HCT116 (cell line): ENCODE data around the gene NRGN.

Experiments
- CBX3 ChIP-seq: IDR thresholded peaks from 2 replicates; pipeline ENCODE4 v1.6.1; 2012; ENCODE audit warnings: low read depth
- EGR1 ChIP-seq: IDR thresholded peaks from 2 replicates; pipeline ENCODE4 v1.6.1; 2012; ENCODE audit warnings: low read depth
- POLR2A ChIP-seq: IDR thresholded peaks from 2 replicates; pipeline ENCODE4 v1.7.0; 2011; ENCODE audit warnings: borderline replicate concordance; ENCODE audit not compliant: insufficient read depth, insufficient read length; ENCODE audit errors: extremely low read depth
- POLR2AphosphoS5 ChIP-seq: IDR thresholded peaks from 2 replicates; pipeline ENCODE4 v1.6.1; 2011; ENCODE audit warnings: mild to moderate bottlenecking, low read depth, low read length, moderate library complexity
- RAD21 ChIP-seq: IDR thresholded peaks from 2 replicates; pipeline ENCODE4 v1.6.1; 2012; ENCODE audit warnings: low read depth, mild to moderate bottlenecking
- SIN3A ChIP-seq: IDR thresholded peaks from 2 replicates; pipeline ENCODE4 v1.6.1; 2012; ENCODE audit warnings: low read depth
- TF ChIP-seq, protein P1 (sequence below): IDR thresholded peaks from 2 replicates; pipeline ENCODE4 v1.6.1; 2012
- TF ChIP-seq, protein P2 (sequence below): IDR thresholded peaks from 2 replicates; pipeline ENCODE4 v1.6.1; 2012; ENCODE audit warnings: low read depth
- TF ChIP-seq, protein P3 (sequence below): IDR thresholded peaks from 2 replicates; pipeline ENCODE4 v1.6.1; 2011; ENCODE audit warnings: mild to moderate bottlenecking, low read length, moderate library complexity; ENCODE audit not compliant: insufficient replicate concordance; ENCODE audit errors: extremely low read depth
- TF ChIP-seq, protein P4 (sequence below), 3 experiments: fragments of 200-600 bp in 1 of 3; sonication (generic) in 1 of 3; IDR thresholded peaks in 2 of 3; conservative IDR thresholded peaks in 1 of 3; 2 replicates each; pipeline ENCODE4 v1.5.1; 2012 to 2017; ENCODE audit warnings: low read depth in 2 of 3, low read length in 2 of 3, antibody characterized with exemption in 1 of 3, borderline replicate concordance in 1 of 3, control low read depth in 1 of 3, mild to moderate bottlenecking in 1 of 3, mixed read lengths in 1 of 3, mixed run types in 1 of 3, moderate library complexity in 1 of 3; ENCODE audit not compliant: insufficient read depth in 1 of 3
- TF ChIP-seq, protein P5 (sequence below): IDR thresholded peaks from 2 replicates; pipeline ENCODE4 v1.6.1; 2012

DNA sequence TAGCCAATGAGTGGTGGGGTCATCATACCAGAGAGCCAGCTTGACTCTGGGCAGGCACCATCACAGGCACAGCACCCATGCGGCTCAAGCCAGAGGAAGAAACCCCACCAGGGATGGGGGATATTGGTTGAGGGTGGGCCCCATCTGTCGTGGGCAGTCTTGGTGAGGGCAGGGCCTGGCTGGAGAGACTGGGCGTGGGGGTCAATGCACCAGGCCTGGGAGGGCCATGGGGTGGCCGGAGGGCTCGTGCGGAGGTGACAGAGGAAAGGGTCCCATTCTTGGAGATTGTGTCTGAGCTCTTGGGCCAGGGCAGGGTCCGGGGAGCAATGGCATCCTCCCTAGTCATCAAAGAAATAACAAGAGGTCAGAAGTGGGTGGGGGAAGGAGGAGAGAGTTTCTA is 13.9 kb downstream of the NRGN start:
- TF ChIP-seq EGR1 (no peak), RAD21 (no peak), POLR2A (no peak), POLR2AphosphoS5 (no peak), CBX3 (no peak), SIN3A (no peak)
- TF ChIP-seq, protein P1, sequence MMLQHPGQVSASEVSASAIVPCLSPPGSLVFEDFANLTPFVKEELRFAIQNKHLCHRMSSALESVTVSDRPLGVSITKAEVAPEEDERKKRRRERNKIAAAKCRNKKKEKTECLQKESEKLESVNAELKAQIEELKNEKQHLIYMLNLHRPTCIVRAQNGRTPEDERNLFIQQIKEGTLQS: no peak
- TF ChIP-seq, protein P2, sequence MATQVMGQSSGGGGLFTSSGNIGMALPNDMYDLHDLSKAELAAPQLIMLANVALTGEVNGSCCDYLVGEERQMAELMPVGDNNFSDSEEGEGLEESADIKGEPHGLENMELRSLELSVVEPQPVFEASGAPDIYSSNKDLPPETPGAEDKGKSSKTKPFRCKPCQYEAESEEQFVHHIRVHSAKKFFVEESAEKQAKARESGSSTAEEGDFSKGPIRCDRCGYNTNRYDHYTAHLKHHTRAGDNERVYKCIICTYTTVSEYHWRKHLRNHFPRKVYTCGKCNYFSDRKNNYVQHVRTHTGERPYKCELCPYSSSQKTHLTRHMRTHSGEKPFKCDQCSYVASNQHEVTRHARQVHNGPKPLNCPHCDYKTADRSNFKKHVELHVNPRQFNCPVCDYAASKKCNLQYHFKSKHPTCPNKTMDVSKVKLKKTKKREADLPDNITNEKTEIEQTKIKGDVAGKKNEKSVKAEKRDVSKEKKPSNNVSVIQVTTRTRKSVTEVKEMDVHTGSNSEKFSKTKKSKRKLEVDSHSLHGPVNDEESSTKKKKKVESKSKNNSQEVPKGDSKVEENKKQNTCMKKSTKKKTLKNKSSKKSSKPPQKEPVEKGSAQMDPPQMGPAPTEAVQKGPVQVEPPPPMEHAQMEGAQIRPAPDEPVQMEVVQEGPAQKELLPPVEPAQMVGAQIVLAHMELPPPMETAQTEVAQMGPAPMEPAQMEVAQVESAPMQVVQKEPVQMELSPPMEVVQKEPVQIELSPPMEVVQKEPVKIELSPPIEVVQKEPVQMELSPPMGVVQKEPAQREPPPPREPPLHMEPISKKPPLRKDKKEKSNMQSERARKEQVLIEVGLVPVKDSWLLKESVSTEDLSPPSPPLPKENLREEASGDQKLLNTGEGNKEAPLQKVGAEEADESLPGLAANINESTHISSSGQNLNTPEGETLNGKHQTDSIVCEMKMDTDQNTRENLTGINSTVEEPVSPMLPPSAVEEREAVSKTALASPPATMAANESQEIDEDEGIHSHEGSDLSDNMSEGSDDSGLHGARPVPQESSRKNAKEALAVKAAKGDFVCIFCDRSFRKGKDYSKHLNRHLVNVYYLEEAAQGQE: no peak
- TF ChIP-seq, protein P3, sequence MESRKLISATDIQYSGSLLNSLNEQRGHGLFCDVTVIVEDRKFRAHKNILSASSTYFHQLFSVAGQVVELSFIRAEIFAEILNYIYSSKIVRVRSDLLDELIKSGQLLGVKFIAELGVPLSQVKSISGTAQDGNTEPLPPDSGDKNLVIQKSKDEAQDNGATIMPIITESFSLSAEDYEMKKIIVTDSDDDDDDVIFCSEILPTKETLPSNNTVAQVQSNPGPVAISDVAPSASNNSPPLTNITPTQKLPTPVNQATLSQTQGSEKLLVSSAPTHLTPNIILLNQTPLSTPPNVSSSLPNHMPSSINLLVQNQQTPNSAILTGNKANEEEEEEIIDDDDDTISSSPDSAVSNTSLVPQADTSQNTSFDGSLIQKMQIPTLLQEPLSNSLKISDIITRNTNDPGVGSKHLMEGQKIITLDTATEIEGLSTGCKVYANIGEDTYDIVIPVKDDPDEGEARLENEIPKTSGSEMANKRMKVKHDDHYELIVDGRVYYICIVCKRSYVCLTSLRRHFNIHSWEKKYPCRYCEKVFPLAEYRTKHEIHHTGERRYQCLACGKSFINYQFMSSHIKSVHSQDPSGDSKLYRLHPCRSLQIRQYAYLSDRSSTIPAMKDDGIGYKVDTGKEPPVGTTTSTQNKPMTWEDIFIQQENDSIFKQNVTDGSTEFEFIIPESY: no peak
- TF ChIP-seq, protein P4, sequence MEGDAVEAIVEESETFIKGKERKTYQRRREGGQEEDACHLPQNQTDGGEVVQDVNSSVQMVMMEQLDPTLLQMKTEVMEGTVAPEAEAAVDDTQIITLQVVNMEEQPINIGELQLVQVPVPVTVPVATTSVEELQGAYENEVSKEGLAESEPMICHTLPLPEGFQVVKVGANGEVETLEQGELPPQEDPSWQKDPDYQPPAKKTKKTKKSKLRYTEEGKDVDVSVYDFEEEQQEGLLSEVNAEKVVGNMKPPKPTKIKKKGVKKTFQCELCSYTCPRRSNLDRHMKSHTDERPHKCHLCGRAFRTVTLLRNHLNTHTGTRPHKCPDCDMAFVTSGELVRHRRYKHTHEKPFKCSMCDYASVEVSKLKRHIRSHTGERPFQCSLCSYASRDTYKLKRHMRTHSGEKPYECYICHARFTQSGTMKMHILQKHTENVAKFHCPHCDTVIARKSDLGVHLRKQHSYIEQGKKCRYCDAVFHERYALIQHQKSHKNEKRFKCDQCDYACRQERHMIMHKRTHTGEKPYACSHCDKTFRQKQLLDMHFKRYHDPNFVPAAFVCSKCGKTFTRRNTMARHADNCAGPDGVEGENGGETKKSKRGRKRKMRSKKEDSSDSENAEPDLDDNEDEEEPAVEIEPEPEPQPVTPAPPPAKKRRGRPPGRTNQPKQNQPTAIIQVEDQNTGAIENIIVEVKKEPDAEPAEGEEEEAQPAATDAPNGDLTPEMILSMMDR (IDR thresholded peaks at IDR 0.05 in 2 of 3, conservative IDR thresholded peaks at IDR 0.05 in 1 of 3; ENCODE audit: borderline replicate concordance in 1 of 3, insufficient read depth in 1 of 3, low read depth in 2 of 3, low read length in 2 of 3): no peak
- TF ChIP-seq, protein P5, sequence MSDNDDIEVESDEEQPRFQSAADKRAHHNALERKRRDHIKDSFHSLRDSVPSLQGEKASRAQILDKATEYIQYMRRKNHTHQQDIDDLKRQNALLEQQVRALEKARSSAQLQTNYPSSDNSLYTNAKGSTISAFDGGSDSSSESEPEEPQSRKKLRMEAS: no peak
